ENCODE measurements around the gene TTLL8. TPM values are rescaled to one million over a fixed set of nuclear protein-coding genes. Genes with fewer than 3 reads are reported as not detected.

TTLL8 gene
- total RNA-seq, 2 donors from 2014 or later = not detected

DNA sequence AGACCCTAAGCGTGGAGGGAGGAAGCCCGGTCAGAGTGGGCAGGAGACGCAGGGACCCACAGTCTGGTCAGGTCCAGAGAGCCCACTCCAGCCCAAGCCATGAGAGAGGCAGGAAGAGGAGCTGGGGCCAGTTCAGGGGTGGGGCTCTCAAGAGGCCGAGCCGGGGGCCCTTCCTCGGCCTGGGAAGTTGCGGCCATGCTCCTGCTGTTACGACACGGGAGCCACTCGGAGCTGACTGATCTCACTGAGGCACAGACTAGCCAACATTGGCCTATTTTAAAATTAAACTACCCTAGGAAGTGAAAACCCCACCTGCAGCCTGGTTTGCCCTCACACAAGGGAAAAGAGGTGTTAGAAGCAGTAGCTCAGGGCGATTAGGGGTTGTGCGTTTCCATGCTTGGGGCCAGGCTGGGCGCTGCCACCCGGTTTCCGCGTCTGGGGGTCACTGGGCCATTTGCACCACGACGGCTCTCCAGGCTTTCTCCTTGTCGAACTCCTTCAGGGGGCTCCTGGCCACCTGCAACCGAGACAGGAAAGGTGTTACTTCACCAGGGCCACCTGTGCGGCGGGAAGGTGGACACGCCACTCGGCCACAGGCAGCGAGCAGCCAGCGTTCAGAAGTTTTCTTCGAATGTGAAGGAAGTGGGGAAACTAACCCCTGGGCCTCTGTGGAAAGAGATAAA lies 3.2 kb upstream of the TTLL8 start:
- Histone ChIP-seq H3K4me3 (no peak overlapping the region), H3K4me1 (peaks cover 14% of the 10 kb centered on the region), H3K9me3 (no peaks in the 10 kb centered on the region), H3K27me3 (peaks cover 0 to 9% of the 10 kb centered on the region in 2 donors), H3K36me3 (replicated peaks in 1 of 2; ENCODE audit: insufficient read depth in 1 of 2, low read depth in 2 of 2) (no peaks in the 10 kb centered on the region), H3K27ac (no peak overlapping the region)
- TF ChIP-seq, protein P1, sequence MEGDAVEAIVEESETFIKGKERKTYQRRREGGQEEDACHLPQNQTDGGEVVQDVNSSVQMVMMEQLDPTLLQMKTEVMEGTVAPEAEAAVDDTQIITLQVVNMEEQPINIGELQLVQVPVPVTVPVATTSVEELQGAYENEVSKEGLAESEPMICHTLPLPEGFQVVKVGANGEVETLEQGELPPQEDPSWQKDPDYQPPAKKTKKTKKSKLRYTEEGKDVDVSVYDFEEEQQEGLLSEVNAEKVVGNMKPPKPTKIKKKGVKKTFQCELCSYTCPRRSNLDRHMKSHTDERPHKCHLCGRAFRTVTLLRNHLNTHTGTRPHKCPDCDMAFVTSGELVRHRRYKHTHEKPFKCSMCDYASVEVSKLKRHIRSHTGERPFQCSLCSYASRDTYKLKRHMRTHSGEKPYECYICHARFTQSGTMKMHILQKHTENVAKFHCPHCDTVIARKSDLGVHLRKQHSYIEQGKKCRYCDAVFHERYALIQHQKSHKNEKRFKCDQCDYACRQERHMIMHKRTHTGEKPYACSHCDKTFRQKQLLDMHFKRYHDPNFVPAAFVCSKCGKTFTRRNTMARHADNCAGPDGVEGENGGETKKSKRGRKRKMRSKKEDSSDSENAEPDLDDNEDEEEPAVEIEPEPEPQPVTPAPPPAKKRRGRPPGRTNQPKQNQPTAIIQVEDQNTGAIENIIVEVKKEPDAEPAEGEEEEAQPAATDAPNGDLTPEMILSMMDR (IDR thresholded peaks at IDR 0.05) = no peak
- no peak for TF ChIP-seq POLR2A (IDR thresholded peaks at IDR 0.05)
- ATAC-seq (no peak), DNase-seq (no peak)
- WGBS, 2 donors = 63 to 77% methylated on average over 16 to 24 of the region's 27 CpGs
- intact Hi-C loops (cut with DNase I) = no loop called here

DNA sequence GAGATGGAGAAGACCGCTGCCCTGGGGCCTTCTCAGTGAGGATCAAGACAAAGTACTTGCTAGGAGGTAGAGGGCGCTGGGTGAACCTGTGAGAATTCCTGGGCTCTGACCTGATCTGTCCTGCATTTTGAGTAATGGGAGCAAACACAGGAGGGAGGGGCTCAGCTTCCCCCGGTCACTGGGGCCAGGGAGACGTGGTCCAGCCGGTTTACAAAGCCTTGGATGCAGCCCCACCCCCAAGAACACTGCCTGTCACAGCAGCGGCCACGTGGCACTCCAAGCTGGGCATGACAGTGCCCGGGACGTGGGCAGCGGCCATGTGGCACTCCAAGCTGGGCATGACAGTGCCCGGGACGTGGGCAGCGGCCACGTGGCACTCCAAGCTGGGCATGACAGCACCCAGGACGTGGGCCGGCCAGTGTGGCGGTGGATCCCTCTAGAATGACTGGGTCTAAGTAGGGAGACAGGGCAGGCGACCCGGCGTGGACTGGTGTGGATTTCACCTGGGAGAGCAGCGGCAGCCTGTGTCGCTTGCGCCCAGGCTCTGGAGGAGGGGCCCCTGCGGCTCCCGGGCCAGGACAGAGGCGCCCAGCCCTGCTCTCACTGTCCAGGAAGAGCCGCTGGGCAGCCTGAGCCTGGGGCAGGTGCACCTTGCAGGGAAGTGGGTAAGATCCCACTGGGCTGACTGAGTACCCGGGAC lies 2.5 kb upstream of the TTLL8 start:
- Histone ChIP-seq H3K36me3 (replicated peaks in 1 of 2; ENCODE audit: insufficient read depth in 1 of 2, low read depth in 2 of 2) (no peaks in the 10 kb centered on the region), H3K4me3 (no peak overlapping the region), H3K9me3 (no peaks in the 10 kb centered on the region), H3K27ac (no peak overlapping the region), H3K27me3 (peaks cover 0 to 9% of the 10 kb centered on the region in 2 donors), H3K4me1 (peaks cover 14% of the 10 kb centered on the region)
- WGBS, 2 donors = 41 to 52% methylated on average over 10 to 28 of the region's 28 CpGs
- ATAC-seq (peak; percentile 67), DNase-seq (peak; percentile 41 to 74 (median 72))
- no peak for TF ChIP-seq POLR2A (IDR thresholded peaks at IDR 0.05)
- TF ChIP-seq, protein P1 (IDR thresholded peaks at IDR 0.05) = peak in 2 of 7 experiments; percentile 12 to 20
- intact Hi-C loops (cut with DNase I) = no loop called here

DNA sequence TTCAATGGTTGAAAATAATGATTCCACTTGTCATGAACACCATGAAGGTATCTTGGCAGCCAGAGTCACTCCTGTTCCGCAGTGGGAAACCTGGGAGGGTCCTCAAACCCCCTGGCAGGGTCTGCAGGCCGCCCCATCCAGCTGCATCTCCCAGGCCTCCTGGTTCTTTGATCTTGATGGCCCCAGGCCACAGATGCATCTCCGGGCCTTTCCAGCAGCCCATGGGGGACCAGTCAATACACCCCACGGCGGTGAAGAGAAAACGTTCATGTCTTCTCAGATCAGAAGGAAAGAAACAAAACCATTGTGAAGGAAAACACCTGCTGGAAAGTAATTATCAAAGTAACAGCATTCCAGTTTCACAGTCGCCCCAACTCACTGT lies 1.8 kb upstream of the TTLL8 start:
- ATAC-seq = no peak
- WGBS, 2 donors = 71 to 76% methylated on average over 5 to 7 of the region's 7 CpGs
- H3K36me3 ChIP-seq (replicated peaks in 1 of 2; ENCODE audit: insufficient read depth in 1 of 2, low read depth in 2 of 2) = no peaks in the 10 kb centered on the region
- H3K9me3 ChIP-seq = no peaks in the 10 kb centered on the region
- H3K4me1 ChIP-seq = peaks cover 14% of the 10 kb centered on the region
- no peak for TF ChIP-seq POLR2A (IDR thresholded peaks at IDR 0.05)
- TF ChIP-seq, protein P1 (IDR thresholded peaks at IDR 0.05) = no peak
- no peak overlapping the region for H3K4me3 ChIP-seq
- intact Hi-C loops (cut with DNase I) = no loop called here
- peaks cover 0 to 9% of the 10 kb centered on the region in 2 donors for H3K27me3 ChIP-seq
- no peak for DNase-seq
- no peak overlapping the region for H3K27ac ChIP-seq

DNA sequence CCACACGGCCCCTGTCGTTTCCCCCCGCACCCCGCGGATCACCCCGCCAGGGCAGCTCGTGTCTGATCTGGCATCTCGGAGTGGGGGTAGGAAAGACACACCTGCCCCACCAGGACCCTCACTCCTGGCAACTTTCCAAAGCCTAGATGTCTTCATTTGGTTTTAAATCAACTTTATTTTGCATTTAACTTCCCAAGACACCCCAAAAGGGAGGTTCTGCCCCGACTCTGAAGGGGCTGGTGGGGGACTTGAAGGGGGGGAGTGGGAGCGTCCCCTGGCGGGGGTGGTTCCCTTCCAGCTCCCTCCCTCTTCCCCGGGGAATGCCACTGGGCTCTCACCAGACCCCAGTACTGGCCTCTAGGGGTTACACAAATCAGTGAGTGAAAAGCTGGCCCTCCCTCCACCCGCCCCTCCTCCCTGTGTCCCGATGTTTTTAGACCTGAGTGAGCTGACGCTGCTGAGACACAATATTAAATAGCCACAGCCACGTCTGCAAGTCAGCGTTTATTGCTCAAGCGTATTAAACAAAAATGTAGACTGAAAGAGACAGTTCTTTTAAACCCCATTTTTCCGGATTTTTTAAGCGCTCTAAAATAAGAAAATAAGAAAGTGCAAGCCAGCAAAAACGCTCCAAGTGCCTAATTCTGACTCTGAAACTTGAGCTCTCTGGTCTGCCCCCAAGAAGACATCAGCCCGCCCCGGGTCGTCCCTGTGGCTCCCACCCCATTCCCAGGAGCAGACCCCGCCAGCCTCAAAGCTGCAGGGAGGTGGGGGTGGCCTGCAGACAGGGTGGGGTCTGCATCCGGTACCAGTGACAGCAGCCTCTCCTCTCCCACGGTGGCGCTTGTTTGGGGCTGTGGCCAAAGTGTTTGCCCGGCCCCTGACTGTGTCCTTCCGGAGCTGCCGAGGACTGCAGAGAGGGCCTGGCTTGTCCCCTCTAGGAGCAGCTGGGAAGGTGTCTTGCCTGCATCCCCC lies 1.1 kb upstream of the TTLL8 start:
- ATAC-seq (no peak), DNase-seq (no peak)
- Histone ChIP-seq H3K27me3 (peaks cover 0 to 9% of the 10 kb centered on the region in 2 donors), H3K4me1 (peaks cover 14% of the 10 kb centered on the region), H3K4me3 (no peak overlapping the region), H3K9me3 (no peaks in the 10 kb centered on the region), H3K27ac (no peak overlapping the region), H3K36me3 (replicated peaks in 1 of 2; ENCODE audit: insufficient read depth in 1 of 2, low read depth in 2 of 2) (no peaks in the 10 kb centered on the region)
- WGBS, 2 donors = 45 to 53% methylated on average over 25 to 30 of the region's 31 CpGs
- no peak for TF ChIP-seq POLR2A (IDR thresholded peaks at IDR 0.05)
- TF ChIP-seq, protein P1 (IDR thresholded peaks at IDR 0.05) = no peak
- intact Hi-C loops (cut with DNase I) = no loop called here
